NOMO-1 (cell line): Measurements from ENCODE around the gene VTN.

Experiments used
- DNase-seq, 2 experiments: peaks; one replicate each; lab custom pipeline; 2025; ENCODE audit not compliant: unreplicated experiment in 2 of 2; lab: John Stamatoyannopoulos, UW

Gene VTN

GRCh38 chr17:28325211-28325610, 44.9 kb downstream of the VTN start:
- no peak for DNase-seq

GRCh38 chr17:28324781-28325180, 45.3 kb downstream of the VTN start:
- DNase-seq = peak; percentile 13 to 23

GRCh38 chr17:28324267-28324745, 45.8 kb downstream of the VTN start:
- DNase-seq = no peak

- no peak for DNase-seq
Observed at GRCh38 chr17:28320215-28321061, 49.7 kb downstream of the VTN start.

GRCh38 chr17:28319598-28319935, 50.5 kb downstream of the VTN start:
- DNase-seq = no peak

- DNase-seq = peak; percentile 96 to 98
Observed at GRCh38 chr17:28318759-28319597, 51.1 kb downstream of the VTN start, which contains the start of gene TMEM97. TSS of gene TMEM97 (plus strand) at chr17:28319200. CDS start at chr17:28319240, 40 bp downstream.

- no peak for DNase-seq
Observed at GRCh38 chr17:28317966-28318758, 51.9 kb downstream of the VTN start.
